GM23248 (cell line): ENCODE results near the gene ZNF622. TPM values are rescaled to one million over a fixed set of nuclear protein-coding genes. Genes with fewer than 3 reads are reported as not detected.

Experiments used
- DNase-seq: peaks from one replicate; pipeline ENCODE4 v3.0.0-alpha.2; 2015
- H2AFZ ChIP-seq: fragments of 200-600 bp; sonication (generic); 2 replicates; pipeline ENCODE4 v1.6.1; 2016; ENCODE audit warnings: antibody characterized with exemption
- H3F3A ChIP-seq: fragments of 200-600 bp; sonication (generic); 2 replicates; pipeline ENCODE4 v1.6.1; 2016; ENCODE audit warnings: mild to moderate bottlenecking, antibody characterized with exemption, mixed run types; ENCODE audit not compliant: insufficient read depth
- H3K27ac ChIP-seq: fragments of 200-600 bp; sonication (generic); 2 replicates; pipeline ENCODE4 v1.5.1; 2016; ENCODE audit warnings: mild to moderate bottlenecking
- H3K27me3 ChIP-seq: fragments of 200-600 bp; sonication (generic); replicated peaks from 2 replicates; pipeline ENCODE4 v1.6.1; 2016; ENCODE audit warnings: mild to moderate bottlenecking; ENCODE audit not compliant: insufficient read depth
- H3K36me3 ChIP-seq: fragments of 200-600 bp; sonication (generic); 2 replicates; pipeline ENCODE4 v1.6.1; 2016; ENCODE audit warnings: low read depth, mild to moderate bottlenecking
- H3K4me1 ChIP-seq: fragments of 200-600 bp; sonication (generic); 2 replicates; pipeline ENCODE4 v1.6.1; 2016; ENCODE audit warnings: mild to moderate bottlenecking; ENCODE audit not compliant: insufficient read depth
- H3K4me2 ChIP-seq: fragments of 200-600 bp; sonication (generic); one replicate; pipeline ENCODE4 v1.6.1; 2016; ENCODE audit warnings: mild to moderate bottlenecking; ENCODE audit not compliant: unreplicated experiment
- H3K4me3 ChIP-seq: fragments of 200-600 bp; sonication (generic); 2 replicates; pipeline ENCODE4 v1.5.1; 2016; ENCODE audit warnings: mild to moderate bottlenecking
- H3K79me2 ChIP-seq: fragments of 200-600 bp; sonication (generic); 2 replicates; pipeline ENCODE4 v1.6.1; 2016; ENCODE audit warnings: mild to moderate bottlenecking; ENCODE audit not compliant: insufficient read depth
- H3K9ac ChIP-seq: fragments of 200-600 bp; sonication (generic); 2 replicates; pipeline ENCODE4 v1.6.1; 2016; ENCODE audit warnings: mild to moderate bottlenecking
- H3K9me2 ChIP-seq: fragments of 200-600 bp; sonication (generic); 2 replicates; pipeline ENCODE4 v1.6.1; 2016; ENCODE audit warnings: mixed run types, mild to moderate bottlenecking, moderate library complexity; ENCODE audit not compliant: insufficient read depth
- H3K9me3 ChIP-seq: fragments of 200-600 bp; sonication (generic); one replicate; pipeline ENCODE4 v1.6.1; 2017; ENCODE audit warnings: low read depth
- H4K20me1 ChIP-seq: fragments of 200-600 bp; sonication (generic); 2 replicates; pipeline ENCODE4 v1.6.0; 2016; ENCODE audit not compliant: insufficient read depth
- EZH2 ChIP-seq: fragments of 200-600 bp; sonication (generic); IDR thresholded peaks from 2 replicates; pipeline ENCODE4 v1.6.1; 2018; ENCODE audit warnings: antibody characterized with exemption, mild to moderate bottlenecking; ENCODE audit not compliant: insufficient read depth, poor library complexity, severe bottlenecking
- EZH2phosphoT487 ChIP-seq: fragments of 200-600 bp; sonication (generic); IDR thresholded peaks from 2 replicates; pipeline ENCODE4 v1.6.1; 2018; ENCODE audit warnings: antibody characterized with exemption, moderate library complexity, mild to moderate bottlenecking, low read depth; ENCODE audit not compliant: insufficient read depth
- WGBS, 2 experiments: methylation state at CpG; one replicate each; pipeline ENCODE4 v1.1.6; 2015 to 2017; ENCODE audit warnings: low lambda C conversion rate in 2 of 2, low coverage in 1 of 2; ENCODE audit errors: missing lambda C conversion rate in 2 of 2; 5-methylcytosine and 5-hydroxymethylcytosine counted together
- in situ Hi-C: fragments of 300-500 bp; cut with MboI; formaldehyde crosslinking; loops from 2 replicates; pipeline ENCODE4 v1.15.0; 2020
- polyA plus RNA-seq: library from polyadenylated mRNA; unstranded; fragments of >200 nt; fragmentation: Nextera tagmentation; extraction: Ambion mirVana; gene quantifications from 2 replicates; pipeline ENCODE4 v1.2.1, GENCODE V29; 2016
- total RNA-seq: library from RNA; depleted of rRNA; stranded (reverse); fragments of >200 nt; shearing (Covaris generic); gene quantifications from 2 replicates; pipeline ENCODE4 v1.2.3, GENCODE V29; 2014; rRNA removed

ZNF622 gene
- total and polyA plus RNA-seq, 2 experiments from 2014 or later: 52.1 to 58.1 TPM

DNA sequence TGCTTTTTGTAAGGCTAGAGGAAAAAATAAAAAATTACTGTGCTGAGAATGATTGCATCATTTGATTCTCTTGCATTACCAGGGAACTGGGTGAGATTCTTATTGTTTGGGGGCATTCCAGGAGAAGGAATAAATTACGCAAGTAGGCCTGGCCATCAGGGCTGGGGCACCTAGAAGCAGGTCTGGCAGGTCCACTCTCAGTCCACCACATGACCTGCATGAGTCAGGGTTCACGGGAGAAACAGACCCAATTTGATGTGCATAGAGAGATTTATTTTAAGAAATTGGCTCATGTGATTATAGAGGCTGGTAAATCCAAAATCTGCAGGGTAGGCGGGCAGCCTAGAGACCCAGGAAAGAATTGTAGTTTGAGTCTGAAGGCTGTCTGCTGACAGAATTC lies 59.6 kb downstream of the ZNF622 start:
- H3K4me1 ChIP-seq: peaks cover 3% of the 10 kb centered on the region
- H3K79me2 ChIP-seq: no peaks in the 10 kb centered on the region
- WGBS, 2 experiments: 33 to 35% methylated on average over 3 of the region's 3 CpGs
- no peak overlapping the region for H3K27ac ChIP-seq
- no peak overlapping the region for H2AFZ ChIP-seq
- no peak overlapping the region for H3K4me2 ChIP-seq
- H4K20me1 ChIP-seq: no peaks in the 10 kb centered on the region
- in situ Hi-C loops: no loop called here
- no peaks in the 10 kb centered on the region for H3K27me3 ChIP-seq
- TF ChIP-seq EZH2phosphoT487 (no peak), EZH2 (no peak)
- H3K9ac ChIP-seq: no peak overlapping the region
- H3K4me3 ChIP-seq: no peak overlapping the region
- no peaks in the 10 kb centered on the region for H3K36me3 ChIP-seq
- H3K9me2 ChIP-seq: no peaks in the 10 kb centered on the region; the same call in 1 of the 2 replicates
- DNase-seq: no peak
- no peaks in the 10 kb centered on the region for H3K9me3 ChIP-seq
- H3F3A ChIP-seq: 0 out of 2 replicates have a peak, but pooled peaks cover 4% of the 10 kb centered on the region

Other genes with a start within 250 kb of the ZNF622 start
- gene RETREG1, start 151.2 kb upstream of the ZNF622 start, total RNA-seq: 0.22 and 5.1 TPM in 2 replicates
- gene RETREG1, start 151.2 kb upstream of the ZNF622 start, polyA plus RNA-seq: 0.93 and 1.1 TPM in 2 replicates